ENCODE data around the gene RALA. TPM values are rescaled to one million over a fixed set of nuclear protein-coding genes. Genes with fewer than 3 reads are reported as not detected.

The RALA gene
- total and polyA plus RNA-seq, 2 experiments from 2014 or later = 43.5 to 231 TPM

DNA sequence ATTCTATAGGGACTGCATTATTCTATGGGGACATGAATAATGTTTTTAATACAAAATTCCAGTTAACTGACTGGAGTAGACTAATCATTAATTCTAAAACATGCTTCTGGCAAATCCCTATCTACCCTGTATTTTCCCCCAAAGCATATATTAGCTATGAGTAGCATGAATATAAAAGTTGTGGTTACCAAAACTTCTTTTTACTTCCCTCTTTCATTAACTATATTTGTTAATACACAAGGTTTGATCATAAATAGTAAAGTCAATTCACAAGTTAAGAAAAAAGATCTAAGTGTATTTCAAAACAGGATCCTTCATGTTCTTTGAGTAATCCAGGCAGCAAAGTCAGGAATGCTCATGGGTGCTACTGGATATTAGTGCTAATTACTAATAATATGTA, 2.9 kb upstream of the RALA start (continued):
- TF ChIP-seq, protein P1, sequence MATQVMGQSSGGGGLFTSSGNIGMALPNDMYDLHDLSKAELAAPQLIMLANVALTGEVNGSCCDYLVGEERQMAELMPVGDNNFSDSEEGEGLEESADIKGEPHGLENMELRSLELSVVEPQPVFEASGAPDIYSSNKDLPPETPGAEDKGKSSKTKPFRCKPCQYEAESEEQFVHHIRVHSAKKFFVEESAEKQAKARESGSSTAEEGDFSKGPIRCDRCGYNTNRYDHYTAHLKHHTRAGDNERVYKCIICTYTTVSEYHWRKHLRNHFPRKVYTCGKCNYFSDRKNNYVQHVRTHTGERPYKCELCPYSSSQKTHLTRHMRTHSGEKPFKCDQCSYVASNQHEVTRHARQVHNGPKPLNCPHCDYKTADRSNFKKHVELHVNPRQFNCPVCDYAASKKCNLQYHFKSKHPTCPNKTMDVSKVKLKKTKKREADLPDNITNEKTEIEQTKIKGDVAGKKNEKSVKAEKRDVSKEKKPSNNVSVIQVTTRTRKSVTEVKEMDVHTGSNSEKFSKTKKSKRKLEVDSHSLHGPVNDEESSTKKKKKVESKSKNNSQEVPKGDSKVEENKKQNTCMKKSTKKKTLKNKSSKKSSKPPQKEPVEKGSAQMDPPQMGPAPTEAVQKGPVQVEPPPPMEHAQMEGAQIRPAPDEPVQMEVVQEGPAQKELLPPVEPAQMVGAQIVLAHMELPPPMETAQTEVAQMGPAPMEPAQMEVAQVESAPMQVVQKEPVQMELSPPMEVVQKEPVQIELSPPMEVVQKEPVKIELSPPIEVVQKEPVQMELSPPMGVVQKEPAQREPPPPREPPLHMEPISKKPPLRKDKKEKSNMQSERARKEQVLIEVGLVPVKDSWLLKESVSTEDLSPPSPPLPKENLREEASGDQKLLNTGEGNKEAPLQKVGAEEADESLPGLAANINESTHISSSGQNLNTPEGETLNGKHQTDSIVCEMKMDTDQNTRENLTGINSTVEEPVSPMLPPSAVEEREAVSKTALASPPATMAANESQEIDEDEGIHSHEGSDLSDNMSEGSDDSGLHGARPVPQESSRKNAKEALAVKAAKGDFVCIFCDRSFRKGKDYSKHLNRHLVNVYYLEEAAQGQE (IDR thresholded peaks at IDR 0.05; ENCODE audit: unreplicated experiment) = no peak

- Histone ChIP-seq H3K4me1 (ENCODE audit: insufficient read depth) (peaks cover 23% of the 10 kb centered on the region), H2AFZ (no peak overlapping the region), H3K36me3 (ENCODE audit: insufficient read depth) (no peaks in the 10 kb centered on the region), H3K27me3 (ENCODE audit: insufficient read depth) (no peaks in the 10 kb centered on the region), H3K4me2 (no peak overlapping the region), H3K27ac (ENCODE audit: low read depth) (no peak overlapping the region), H3K9me2 (ENCODE audit: insufficient read depth) (no peaks in the 10 kb centered on the region; the same call in 1 of the 2 replicates), H3K4me3 (no peak overlapping the region), H3K79me2 (replicated peaks; ENCODE audit: insufficient read depth) (peaks cover 23% of the 10 kb centered on the region), H3F3A (replicated peaks; ENCODE audit: low read depth) (no peaks in the 10 kb centered on the region), H4K20me1 (replicated peaks; ENCODE audit: insufficient read depth) (peaks cover 15% of the 10 kb centered on the region; the same call in 1 of the 2 replicates)
- no peaks in the 10 kb centered on the region for H3K27me3 Mint-ChIP-seq (ENCODE audit: insufficient read depth, low read depth, poor library complexity)
- H3K4me1 Mint-ChIP-seq = peaks cover 27% of the 10 kb centered on the region
- no peak overlapping the region for H3K27ac Mint-ChIP-seq
- ATAC-seq = no peak
- DNase-seq (ENCODE audit: low spot score) = no peak
- no peaks in the 10 kb centered on the region for H3K9me3 Mint-ChIP-seq
- no peaks in the 10 kb centered on the region for H3K36me3 Mint-ChIP-seq (ENCODE audit: low read depth)
- H3K4me3 Mint-ChIP-seq = no peak overlapping the region
- TF ChIP-seq STAT1 (IDR thresholded peaks at IDR 0.05; ENCODE audit: unreplicated experiment) (no peak), JUNB (IDR thresholded peaks at IDR 0.05; ENCODE audit: unreplicated experiment) (no peak), POLR2AphosphoS5 (IDR thresholded peaks at IDR 0.05; ENCODE audit: low read depth) (no peak), ZNF331 (CRISPR knock-in tag; IDR thresholded peaks at IDR 0.05; ENCODE audit: low read depth) (no peak), CTCF (conservative IDR thresholded peaks at IDR 0.05; ENCODE audit: low read depth in 2 of 2) (no peak)
- TF ChIP-seq, protein P1 (IDR thresholded peaks at IDR 0.05; ENCODE audit: unreplicated experiment) = no peak
- TF ChIP-seq, protein P2, sequence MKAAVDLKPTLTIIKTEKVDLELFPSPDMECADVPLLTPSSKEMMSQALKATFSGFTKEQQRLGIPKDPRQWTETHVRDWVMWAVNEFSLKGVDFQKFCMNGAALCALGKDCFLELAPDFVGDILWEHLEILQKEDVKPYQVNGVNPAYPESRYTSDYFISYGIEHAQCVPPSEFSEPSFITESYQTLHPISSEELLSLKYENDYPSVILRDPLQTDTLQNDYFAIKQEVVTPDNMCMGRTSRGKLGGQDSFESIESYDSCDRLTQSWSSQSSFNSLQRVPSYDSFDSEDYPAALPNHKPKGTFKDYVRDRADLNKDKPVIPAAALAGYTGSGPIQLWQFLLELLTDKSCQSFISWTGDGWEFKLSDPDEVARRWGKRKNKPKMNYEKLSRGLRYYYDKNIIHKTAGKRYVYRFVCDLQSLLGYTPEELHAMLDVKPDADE (IDR thresholded peaks at IDR 0.05) = no peak
Measured at GRCh38 chr7:39621261-39621660, 2.1 kb upstream of the RALA start.

Data from GM23338 (cell line).